Stimulated activated CD4-positive, alpha-beta T cell treated with anti-CD3 and anti-CD28 coated beads, TNF-alpha, amount 100 ng/mL, for 48 hours (primary cell): ENCODE results near the gene FBXO28.

Source experiments
- DNase-seq, 3 donors: peaks; one replicate each; pipeline ENCODE4 v3.0.0-alpha.2; 2020; ENCODE audit warnings: low read depth in 3 of 3

FBXO28 gene

DNA sequence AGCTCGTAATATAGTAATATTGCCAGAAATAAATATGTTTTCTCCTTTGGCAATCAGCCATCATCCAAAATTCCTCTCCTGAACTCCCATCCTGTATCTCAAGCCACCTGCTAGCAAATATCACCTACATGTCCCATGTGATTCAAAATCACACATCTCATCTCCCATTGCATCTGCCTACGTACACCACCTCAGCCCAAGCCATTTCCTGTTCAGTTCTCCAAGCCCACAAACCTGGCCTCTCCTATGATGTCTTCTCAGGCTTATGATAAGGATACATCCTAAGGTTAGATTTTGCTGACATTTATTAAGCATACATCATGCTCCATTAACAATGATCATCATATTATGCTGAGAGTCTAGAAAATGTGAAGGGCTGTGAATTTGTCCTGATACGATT, 37.2 kb downstream of the FBXO28 start:
- DNase-seq: no peak

DNA sequence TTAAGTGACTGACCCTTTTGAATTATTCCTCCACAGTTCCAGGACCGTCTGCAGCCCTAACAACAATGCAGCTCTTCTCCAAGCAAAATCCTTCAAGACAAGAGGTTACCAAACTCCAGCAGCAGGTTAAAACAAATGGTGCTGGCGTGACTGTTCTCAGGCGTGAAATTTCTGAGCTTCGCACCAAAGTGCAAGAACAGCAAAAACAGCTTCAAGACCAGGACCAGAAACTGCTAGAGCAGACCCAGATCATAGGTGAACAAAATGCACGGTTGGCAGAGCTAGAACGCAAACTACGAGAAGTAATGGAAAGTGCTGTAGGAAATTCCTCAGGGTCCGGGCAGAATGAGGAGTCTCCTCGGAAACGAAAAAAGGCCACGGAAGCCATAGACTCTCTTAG, 43.4 kb downstream of the FBXO28 start:
- no peak for DNase-seq

DNA sequence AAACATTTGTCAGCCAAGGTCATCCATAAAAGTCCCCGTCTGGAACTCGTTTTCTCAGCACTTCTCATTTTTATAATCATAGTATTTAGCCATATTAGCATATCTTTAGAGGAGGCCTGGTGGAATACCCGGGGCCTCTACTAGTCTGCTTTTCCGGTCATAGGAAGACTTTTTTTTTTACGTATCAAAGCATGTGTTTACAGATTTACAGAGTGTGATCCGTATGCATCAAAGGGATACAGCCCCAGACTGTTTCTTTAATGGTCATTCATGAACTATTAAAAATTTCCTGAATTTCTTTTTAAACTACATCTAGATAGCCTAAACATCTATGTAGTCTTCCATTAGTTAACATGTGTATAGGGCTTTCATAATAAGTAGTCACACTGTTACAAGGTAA, 45.6 kb downstream of the FBXO28 start:
- DNase-seq: no peak

DNA sequence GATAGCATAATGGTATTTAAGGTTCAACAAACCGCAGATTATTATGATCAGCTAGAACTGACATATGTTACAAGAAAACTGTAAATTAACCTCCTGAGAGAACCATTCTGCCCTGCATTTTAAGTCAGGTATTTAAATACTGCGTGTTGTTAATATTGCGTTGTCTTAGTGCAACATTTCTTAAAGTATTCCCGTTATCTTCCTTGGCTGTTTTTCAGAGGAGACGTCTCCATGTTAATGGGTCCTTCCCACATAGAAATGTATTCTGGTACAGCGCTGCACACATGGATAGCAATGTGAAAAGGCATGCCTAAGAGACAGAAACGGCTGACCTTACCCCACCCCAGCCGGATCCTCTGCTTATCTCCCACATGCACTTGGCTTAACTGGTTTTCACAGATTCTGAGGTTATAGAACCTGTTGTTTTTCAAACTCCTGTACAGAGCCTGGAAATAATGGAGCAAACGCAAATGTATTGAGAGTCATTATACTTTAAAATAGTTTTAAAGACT, 46.3 kb downstream of the FBXO28 start:
- no peak for DNase-seq

DNA sequence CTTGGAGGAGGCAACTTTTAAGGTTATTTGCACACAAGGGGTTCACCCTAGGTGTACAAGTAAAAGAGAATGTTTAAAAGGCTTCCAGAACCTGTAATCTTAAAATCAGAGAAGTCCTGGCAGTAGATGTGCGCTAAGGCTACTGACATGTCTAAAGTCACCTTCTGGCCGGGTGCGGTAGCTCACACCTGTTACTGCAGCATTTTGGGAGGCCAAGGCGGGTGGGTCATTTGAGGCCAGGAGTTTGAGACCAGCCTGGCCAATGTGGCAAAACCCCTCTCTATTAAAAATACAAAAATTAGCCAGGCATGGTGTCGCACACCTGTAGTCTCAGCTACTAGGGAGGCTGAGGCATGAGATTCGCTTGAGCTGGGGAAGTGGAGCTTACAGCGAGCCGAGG, 48.9 kb downstream of the FBXO28 start:
- DNase-seq: no peak

DNA sequence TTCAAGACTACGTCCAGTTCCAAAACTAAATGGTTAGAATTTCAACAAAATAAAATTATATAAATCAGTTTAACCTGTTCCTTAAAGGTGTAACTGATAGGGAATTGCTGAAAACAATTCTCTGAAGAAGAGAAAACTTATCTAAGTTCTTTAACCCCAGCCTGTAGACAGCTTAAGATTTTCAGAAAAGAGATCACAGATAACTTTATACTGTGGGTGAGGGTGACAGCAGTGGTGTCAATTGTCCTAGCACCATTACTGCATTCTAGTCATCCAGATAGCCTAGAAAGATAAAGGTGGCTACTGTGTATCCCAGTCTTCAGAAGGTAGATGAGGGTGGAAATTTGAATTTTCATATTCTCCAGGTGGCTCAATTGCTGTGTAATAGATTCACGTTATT, 49.4 kb downstream of the FBXO28 start:
- DNase-seq: no peak

DNA sequence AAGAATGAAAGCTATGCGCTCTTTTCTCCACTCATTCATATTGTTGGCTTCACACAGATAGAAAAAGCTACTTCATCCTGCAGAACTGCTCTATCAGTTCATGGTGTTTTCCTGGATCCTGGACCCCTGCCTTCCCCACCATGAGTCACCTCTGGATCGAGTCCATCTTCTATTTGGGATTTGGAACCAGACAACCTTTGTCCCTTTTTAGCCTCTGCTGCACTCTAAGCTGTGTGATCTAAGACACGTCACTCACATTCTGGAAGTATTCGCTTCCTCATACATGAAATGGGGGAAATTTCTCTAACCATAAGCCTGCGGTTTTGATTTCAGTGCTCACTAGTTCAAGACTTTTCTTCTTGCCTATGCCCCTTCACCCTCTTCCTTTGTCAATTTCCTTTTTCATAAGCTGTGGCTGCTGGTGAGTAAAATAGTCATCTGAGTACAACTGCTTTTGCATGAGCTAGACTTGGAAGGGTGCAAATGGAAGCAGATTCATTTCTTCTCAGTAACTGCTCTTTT, 55.0 kb downstream of the FBXO28 start:
- no peak for DNase-seq

DNA sequence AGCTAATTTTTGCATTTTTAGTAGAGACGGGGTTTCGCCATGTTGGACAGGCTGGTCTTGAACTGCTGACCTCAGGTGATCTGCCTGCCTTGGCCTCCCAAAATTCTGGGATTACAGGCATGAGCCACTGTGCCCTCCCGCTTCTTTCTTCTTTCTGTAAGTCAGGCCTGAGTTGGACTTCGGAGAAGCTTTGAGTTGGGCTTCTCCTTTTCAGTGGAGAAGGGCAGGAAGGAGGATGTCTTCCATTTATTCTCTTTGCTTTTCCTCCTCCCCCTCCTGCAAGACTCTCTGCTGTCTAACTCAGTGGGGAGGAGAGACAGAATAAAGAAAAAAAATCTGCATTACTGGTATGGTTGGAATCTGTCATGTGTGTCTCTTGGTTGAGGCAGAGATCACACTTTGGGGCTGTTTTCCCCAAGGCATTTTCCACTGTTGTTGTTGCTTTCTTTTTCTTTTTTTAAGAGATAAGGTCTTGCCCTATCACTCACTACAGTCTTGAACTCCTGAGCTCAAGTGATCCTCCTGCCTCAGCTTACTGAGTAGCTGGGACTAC, 55.9 kb downstream of the FBXO28 start:
- no peak for DNase-seq

DNA sequence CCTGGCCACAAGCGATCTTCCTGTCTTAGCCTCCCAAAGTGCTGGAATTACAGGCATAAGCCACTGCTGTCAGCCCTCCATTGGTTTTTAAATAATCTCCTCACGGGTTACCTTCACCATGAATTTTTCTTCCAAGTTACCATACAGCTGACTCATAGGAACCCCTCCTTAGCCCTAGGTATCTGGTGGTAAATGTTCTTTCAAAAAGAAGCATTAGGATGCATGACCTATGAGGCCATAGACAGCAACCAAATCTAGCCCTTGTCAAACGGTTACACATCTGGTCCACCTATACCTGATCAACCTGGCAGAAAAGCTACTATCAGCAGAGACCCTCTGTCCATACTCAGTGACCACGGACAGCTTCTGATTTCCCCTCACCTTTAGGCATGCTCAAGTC, 56.4 kb downstream of the FBXO28 start:
- no peak for DNase-seq

DNA sequence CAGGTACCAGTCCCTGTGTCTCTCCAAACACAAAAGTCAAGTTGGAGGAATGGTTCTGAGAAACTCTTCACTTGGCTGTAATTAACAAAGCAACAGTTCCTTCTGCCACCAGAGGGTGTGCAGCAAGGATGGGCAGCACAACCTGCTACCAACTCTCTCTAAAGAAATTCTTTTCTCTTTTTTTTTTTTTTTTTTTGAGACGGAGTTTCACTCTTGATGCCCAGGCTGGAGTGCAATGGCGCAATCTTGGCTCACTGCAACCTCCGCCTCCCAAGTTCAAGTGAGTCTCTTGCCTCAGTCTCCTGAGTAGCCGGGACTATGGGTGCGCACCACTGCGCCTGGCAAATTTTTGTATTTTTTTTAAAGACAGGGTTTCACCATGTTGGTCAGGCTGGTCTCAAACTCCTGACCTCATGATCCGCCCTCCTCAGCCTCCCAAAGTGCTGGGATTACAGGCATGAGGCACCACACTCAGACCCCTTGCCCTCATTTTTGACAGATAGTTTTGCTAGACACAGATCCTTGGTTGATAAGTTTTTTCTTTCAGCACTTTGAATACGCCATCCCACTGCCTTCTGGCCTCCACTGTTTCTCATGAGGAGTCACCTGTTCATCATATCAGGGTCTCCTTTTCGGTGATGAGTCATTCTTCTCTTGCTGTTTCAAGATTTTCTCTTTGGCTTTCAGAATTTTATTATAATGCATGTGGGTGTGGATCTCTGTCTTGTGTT, 57.0 kb downstream of the FBXO28 start:
- no peak for DNase-seq

DNA sequence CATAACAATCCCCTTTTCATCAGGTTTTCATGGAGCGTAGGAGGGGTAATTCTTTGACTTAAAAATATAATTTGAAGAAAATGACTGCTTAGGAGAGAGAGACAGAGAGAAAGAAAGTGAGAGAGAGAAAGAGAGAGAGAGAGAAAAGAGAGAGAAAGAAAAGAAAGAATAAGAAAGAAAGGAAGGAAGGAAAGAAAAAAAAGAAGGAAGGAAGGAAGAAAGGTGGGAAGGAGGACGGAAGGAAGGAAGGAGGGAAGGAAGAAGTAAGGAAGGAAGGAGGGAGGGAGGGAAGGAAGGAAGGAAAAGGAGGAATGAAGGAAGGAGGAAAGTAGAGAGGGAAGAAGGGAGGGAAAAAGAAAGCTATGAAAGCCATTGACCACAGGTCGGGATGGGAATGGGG, 58.3 kb downstream of the FBXO28 start:
- DNase-seq: no peak

DNA sequence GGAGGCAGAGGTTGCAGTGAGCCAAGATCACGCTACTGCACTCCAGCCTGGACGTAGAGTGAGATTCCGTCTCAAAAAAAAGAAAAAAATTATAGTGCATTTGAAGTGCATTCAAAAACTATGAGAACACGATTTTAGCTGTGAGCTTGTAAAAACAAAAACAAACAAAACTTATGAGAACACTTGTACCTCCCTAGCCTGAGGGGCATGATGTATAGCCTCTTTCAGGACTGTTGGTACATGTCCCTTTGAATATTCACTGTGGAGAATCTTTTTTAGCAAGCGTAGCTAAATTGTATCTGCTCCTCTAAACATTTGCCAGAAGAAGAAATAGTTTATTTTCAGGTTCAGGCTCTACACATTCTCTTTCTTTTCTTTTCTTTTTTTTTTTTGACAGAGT, 59.6 kb downstream of the FBXO28 start:
- DNase-seq: no peak

DNA sequence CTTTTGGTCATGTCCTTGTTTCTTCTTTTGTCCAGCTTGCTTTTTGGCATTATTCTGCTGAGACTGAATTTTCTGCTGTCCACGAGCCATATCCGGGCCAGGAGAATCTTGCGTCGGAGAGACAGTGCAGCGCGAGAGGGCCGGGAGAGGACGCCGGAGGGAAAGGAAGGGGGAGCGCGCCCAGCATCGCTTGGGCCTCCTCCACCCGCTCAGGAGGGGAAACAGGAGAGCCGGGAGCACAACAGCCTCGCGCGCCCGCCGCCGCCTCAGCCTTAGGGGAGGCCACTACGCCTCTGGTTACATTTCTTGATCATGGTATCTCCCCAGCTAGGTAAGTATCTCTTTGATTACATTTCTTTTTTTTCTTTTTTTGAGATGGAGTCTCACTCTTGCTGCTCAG, 61.7 kb downstream of the FBXO28 start:
- no peak for DNase-seq

DNA sequence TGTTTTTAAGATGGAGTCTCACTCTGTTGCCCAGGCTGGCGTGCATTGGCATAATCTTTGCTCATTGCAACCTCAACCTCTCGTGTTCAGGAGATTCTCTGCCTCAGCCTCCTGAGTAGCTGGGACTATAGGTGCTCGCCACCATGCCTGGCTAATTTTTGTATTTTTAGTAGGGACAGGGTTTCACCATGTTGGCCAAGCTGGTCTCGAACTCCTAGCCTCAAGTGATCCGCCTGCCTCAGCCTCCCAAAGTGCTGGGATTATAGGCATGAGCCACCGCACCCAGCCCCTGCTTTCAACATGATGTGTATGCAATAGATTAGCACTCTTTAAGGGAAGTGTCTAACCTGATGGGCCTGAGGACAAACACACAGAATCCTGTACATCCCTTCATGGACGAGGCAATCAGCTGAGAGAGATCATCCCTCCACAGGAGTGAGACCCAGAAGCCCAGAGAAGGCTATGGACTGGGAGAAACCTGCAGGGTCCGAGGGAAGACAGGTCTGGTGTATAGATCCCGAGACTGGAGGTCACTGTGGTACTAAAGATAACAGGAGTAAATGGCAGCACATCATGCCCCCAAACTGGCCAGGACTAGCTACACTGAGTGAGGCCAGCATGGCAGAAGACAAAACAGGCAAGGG, 63.6 kb downstream of the FBXO28 start:
- no peak for DNase-seq

DNA sequence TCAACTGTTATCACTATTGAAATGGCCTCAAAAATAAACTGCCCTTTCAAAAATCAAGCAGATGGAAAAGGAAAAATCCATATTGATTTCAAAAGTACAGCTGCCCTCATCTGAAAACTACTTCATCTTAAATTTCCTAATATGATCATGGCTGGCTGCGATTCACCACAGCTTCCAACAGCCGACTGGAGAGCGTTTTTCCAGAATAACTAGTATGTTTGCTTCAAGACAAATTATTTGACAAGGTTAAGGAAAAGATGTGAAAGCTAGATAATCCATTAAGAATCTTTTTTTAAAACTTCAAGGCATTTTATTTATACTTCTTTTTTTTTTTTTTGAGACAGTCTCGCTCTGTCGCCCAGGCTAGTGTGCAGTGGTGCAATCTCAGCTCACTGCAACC, 65.0 kb downstream of the FBXO28 start:
- DNase-seq: no peak

DNA sequence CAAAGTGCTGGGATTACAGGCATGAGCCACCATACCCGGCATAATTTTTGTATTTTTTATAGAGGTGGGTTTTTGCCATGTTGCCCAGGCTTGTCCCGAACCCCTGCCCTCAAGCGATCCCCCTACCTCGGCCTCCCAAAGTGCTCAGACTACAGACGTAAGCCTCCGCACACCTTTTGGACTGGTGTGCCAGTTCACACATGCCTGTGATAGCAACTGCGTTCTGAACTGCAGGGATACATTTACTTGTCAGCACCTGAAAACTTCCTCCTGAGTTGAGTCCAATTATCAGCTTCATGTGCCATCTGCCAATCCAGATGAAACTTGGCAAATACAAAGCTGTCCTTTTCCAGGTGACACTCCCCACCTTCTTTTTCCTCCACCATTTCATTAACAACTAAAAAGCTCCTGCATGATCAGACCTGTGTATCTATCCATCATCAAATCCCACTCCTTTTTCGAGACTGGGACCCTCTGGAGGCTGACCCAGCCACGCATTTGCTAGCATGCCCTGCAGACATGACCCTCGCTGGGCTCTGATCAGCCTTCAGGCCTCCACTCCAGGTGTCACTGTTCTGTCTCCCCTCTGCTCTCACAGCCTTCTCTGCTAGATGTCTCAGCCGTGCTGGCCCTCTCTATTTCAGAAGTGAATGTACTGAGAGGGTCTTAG, 67.0 kb downstream of the FBXO28 start:
- no peak for DNase-seq

DNA sequence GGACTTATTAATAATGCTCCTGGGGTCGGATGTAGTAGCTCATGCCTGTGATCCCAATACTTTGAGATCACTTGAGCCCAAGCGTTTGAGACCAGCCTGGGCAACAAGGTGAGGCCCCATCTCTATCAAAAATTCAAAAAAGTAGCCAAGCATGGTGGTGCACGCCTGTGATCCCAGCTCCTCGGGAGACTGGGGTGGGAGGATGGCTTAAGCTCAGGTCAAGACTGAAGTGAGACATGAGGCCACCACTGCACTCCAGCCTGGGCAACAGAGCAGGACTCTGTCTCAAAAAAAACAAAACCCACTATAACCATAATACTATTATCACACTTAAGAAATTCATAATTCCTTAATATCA, 67.5 kb downstream of the FBXO28 start:
- no peak for DNase-seq

DNA sequence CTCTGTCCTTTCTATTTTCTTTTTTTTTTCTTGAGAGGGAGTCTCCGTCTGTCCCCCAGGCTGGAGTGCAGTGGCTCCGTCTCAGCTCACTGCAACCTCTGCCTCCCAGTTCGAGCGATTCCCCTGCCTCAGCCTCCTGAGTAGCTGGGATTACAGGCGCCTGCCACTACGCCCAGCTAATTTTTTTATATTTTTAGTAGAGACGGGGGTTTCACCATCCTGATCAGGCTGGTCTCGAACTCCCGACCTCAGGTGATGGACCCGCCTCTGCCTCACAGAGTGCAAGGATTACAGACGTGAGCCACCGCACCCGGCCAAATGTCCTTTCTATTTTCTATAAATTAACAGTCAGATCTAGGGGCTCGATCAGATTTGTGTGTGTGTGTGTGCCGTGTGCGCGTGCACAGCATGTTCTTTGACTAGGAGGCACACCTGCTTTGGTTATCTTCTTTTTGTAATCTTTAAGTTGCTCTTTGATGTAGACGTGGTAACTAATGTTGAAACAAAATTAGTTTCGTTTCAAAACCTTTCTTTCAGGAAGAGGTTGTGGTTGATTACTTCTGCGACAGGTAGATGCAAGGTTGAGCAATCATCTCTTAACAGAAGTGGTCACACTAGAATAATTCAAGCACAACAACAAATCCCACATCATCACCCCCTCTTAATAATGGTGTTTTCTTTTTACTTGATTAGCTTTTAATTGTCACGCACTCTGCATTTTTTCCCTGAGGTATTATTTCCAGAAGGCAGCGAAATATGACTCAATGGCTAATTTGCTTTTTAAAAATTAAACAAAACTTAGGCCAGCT, 68.3 kb downstream of the FBXO28 start:
- DNase-seq: peak in 1 of 3 donors; percentile 16

DNA sequence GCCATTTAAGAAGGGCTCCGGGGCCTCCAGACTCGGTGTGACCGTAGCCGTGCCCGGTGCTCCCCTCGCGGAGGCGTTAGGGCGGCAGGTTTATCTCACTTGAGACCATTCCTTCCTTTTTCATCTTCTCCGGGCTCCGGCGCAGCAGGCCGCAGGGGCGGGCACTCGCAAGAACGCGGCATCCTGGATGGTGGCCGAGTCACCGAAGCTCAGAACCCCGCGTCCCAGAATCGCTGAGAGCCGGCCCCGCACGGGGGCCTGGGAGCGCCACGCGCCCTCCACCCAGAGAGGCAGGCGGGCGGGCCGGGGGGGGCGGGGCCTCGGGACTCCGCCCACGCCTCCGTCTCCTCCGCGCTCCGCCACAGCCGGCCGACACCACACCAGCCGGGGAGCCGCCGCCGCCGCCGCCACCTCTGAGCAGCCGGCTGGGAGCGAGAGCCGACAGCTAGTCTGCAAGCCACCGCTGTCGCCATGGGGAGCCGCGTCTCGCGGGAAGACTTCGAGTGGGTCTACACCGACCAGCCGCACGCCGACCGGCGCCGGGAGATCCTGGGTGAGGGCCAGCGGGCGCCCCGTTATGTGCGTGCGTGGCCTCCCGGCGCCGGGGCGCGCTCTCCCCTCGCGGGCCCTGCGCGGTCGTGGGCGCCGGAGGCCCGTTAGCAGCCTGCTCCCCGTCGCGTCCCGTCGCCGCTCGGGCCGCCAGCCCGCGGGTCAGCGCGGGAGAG, 69.1 kb downstream of the FBXO28 start, which contains the start of gene DEGS1:
TSS of gene DEGS1 (plus strand) at position 375 of the 725 bp plus-strand sequence. CDS start at position 472, 97 bp downstream.
- peak; percentile 61 to 75 (median 67) for DNase-seq

DNA sequence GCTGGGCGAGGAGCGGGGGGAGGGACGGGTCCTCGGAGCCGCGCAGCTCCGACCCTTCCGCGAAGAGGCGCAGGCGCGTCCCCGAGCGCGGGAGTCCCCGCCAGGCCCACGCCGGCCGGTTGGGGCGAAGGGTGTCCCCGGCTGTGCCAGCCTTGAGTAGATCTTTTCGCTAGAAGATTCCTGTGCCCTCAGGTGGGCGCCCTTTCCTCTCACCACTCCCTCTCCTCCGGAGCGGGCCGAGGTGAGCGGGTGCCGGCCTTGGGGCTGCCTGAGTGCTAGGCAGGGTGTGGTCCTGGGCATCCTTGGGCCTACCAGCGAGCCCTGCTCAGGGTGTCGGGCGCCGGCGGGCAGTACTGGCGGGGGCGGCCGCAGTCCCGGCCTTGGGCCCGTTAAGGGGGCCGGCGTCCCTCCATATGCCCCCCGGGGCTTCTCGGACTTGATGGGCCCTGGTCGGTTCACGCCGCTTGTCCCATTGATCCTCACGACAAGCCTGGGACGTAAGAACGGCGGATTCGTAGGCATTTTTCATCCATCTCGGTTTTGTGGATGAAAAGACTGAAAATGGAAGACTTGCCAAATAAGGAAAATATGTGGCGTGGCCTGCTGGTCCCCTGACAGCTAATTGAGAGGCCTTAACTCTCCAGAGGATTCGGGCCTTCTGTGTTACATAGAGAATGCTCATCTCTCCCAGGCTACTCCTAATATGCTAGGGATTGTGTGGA, 69.8 kb downstream of the FBXO28 start:
- DNase-seq: peak; percentile 20 to 50 (median 46)
